ENCODE results near the gene TMEM245. TPM values are rescaled to one million over a fixed set of nuclear protein-coding genes. Genes with fewer than 3 reads are reported as not detected.
A peak's percentile ranks its signal among the peaks of the same experiment; 100 is the strongest.

TMEM245 gene
- polyA plus RNA-seq, 2 of the 4 experiments (the other 2 are of a cell fraction), result 44.9 to 88.9 TPM

DNA sequence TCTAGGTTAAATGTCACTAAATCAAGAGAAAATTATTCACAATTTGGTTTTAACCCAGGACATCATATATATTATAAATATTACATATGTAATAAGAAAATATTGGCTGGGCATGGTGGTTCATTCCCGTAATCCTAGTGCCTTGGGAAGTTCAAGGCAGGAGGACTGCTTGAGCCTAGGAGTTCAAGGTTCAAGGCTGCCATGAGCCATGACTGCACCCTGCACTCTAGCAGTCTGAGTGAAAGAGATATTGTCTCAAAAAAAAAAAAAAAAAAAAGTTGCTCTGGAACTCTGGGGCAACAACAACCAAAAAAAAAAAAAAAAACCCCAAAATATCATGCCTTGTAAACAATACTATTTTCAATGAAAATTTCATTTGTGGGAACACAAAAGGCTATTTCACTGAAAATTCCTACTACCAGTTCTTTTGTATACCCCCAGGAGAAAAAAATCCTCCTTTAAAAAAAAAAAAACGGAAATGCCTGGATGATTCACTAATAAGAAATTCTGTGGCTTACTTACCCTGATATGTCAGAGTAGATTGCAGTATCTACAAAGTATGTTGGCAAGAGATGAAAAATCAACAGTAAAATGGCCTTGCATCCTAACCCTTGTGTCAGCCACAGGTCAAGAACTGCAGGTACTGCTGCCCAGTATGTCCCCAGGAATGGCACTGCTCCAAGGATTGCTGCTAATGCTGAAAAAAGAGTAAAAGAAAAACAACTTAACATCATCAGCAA, 83.9 kb downstream of the TMEM245 start (continued):
- no peak for TF ChIP-seq CTCF (IDR thresholded peaks at IDR 0.05)
- TF ChIP-seq ZNF302 (CRISPR knock-in tag; IDR thresholded peaks at IDR 0.05), result no peak

- Histone ChIP-seq H3K4me3 (no peak overlapping the region), H3K4me2 (peak overlapping the region; percentile 47), H3K9me3 (no peaks in the 10 kb centered on the region), H3K27ac (peak overlapping the region; percentile 78 to 86), H3K4me1 (peaks cover 71% of the 10 kb centered on the region)
- TF ChIP-seq, protein P1, sequence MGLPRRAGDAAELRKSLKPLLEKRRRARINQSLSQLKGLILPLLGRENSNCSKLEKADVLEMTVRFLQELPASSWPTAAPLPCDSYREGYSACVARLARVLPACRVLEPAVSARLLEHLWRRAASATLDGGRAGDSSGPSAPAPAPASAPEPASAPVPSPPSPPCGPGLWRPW (IDR thresholded peaks at IDR 0.05), result 0 out of 2 replicates have a peak, but pooled peaks have one; percentile 16
- TF ChIP-seq EHF (CRISPR knock-in tag; IDR thresholded peaks at IDR 0.05) (no peak), ZC3H11A (IDR thresholded peaks at IDR 0.05) (no peak), POLR2AphosphoS2 (conservative IDR thresholded peaks at IDR 0.05; ENCODE audit: low read length) (no peak), HOXB5 (CRISPR knock-in tag; IDR thresholded peaks at IDR 0.05) (no peak), JUNB (IDR thresholded peaks at IDR 0.05) (peak; percentile 45; the same call in 1 of the 2 replicates), HOXB13 (CRISPR knock-in tag; IDR thresholded peaks at IDR 0.05; ENCODE audit: low read depth) (no peak), POLR2A (IDR thresholded peaks at IDR 0.05; ENCODE audit: low read length) (no peak), ESRRA (IDR thresholded peaks at IDR 0.05; ENCODE audit: borderline replicate concordance, low read length) (no peak), RFX5 (IDR thresholded peaks at IDR 0.05) (no peak), RARB (CRISPR knock-in tag; IDR thresholded peaks at IDR 0.05) (no peak), MYC (IDR thresholded peaks at IDR 0.05; ENCODE audit: borderline replicate concordance, low read length) (no peak), MAX (IDR thresholded peaks at IDR 0.05) (0 out of 2 replicates have a peak, but pooled peaks have one; percentile 16), CEBPB (IDR thresholded peaks at IDR 0.05) (peak; percentile 38 to 77; a peak in 3 of 4 replicates), RCOR1 (IDR thresholded peaks at IDR 0.05; ENCODE audit: low read depth, low read length) (no peak), ZNF302 (CRISPR knock-in tag; IDR thresholded peaks at IDR 0.05) (no peak), SREBF2 (IDR thresholded peaks at IDR 0.05) (no peak), GATA3 (IDR thresholded peaks at IDR 0.05; ENCODE audit: borderline replicate concordance) (peak; percentile 65; the same call in 1 of the 2 replicates), EHMT2 (IDR thresholded peaks at IDR 0.05; ENCODE audit: low read depth) (no peak), BCL3 (IDR thresholded peaks at IDR 0.05) (no peak), ZFP36 (IDR thresholded peaks at IDR 0.05; ENCODE audit: borderline replicate concordance, partially characterized antibody) (no peak), CBX2 (IDR thresholded peaks at IDR 0.05; ENCODE audit: borderline replicate concordance, low read depth) (no peak), EP300 (IDR thresholded peaks at IDR 0.05) (peak in 1 of 2 experiments; percentile 22; a peak in 1 of 5 replicates), NR3C1 (IDR thresholded peaks at IDR 0.05) (no peak), CBX8 (IDR thresholded peaks at IDR 0.05) (no peak)
- TF ChIP-seq, protein P2, sequence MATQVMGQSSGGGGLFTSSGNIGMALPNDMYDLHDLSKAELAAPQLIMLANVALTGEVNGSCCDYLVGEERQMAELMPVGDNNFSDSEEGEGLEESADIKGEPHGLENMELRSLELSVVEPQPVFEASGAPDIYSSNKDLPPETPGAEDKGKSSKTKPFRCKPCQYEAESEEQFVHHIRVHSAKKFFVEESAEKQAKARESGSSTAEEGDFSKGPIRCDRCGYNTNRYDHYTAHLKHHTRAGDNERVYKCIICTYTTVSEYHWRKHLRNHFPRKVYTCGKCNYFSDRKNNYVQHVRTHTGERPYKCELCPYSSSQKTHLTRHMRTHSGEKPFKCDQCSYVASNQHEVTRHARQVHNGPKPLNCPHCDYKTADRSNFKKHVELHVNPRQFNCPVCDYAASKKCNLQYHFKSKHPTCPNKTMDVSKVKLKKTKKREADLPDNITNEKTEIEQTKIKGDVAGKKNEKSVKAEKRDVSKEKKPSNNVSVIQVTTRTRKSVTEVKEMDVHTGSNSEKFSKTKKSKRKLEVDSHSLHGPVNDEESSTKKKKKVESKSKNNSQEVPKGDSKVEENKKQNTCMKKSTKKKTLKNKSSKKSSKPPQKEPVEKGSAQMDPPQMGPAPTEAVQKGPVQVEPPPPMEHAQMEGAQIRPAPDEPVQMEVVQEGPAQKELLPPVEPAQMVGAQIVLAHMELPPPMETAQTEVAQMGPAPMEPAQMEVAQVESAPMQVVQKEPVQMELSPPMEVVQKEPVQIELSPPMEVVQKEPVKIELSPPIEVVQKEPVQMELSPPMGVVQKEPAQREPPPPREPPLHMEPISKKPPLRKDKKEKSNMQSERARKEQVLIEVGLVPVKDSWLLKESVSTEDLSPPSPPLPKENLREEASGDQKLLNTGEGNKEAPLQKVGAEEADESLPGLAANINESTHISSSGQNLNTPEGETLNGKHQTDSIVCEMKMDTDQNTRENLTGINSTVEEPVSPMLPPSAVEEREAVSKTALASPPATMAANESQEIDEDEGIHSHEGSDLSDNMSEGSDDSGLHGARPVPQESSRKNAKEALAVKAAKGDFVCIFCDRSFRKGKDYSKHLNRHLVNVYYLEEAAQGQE (IDR thresholded peaks at IDR 0.05), result no peak
- TF ChIP-seq, protein P3, sequence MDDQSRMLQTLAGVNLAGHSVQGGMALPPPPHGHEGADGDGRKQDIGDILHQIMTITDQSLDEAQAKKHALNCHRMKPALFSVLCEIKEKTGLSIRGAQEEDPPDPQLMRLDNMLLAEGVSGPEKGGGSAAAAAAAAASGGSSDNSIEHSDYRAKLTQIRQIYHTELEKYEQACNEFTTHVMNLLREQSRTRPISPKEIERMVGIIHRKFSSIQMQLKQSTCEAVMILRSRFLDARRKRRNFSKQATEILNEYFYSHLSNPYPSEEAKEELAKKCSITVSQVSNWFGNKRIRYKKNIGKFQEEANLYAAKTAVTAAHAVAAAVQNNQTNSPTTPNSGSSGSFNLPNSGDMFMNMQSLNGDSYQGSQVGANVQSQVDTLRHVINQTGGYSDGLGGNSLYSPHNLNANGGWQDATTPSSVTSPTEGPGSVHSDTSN (IDR thresholded peaks at IDR 0.05), result no peak
- peak in 1 of 2 experiments; percentile 46; a peak in 3 of 6 replicates for ATAC-seq
- CTCF ChIA-PET, result interaction anchor here (1.0 to 1.9 kb wide), 3 partner anchors 12 to 149 kb away, joined by 3 to 4 read pairs (median 4); no protein-coding TSS in a partner anchor
- 70% methylated on average over 6 of the region's 6 CpGs for WGBS (ENCODE audit: missing lambda C conversion rate)
- FAIRE-seq, result no peak
- peak in 1 of 2 experiments; percentile 58 for DNase-seq (ENCODE audit: low read depth in 1 of 2, low spot score in 1 of 2)
- POLR2A ChIA-PET, result no interaction called here
Observed at GRCh38 chr9:109033941-109034700, 85.6 kb downstream of the TMEM245 start.
